Activated CD4-positive, alpha-beta T cell treated with anti-CD3 and anti-CD28 coated beads, Interleukin-2, Interleukin-4, amounts not matched to agents 100 ng/mL and 50 ng/mL, durations not matched to agents 16 hours and 8 hours (primary cell): ENCODE measurements around the gene ZSCAN25.
A peak's percentile ranks its signal among the peaks of the same experiment; 100 is the strongest.
"Not testable (repeated sequence)": the region's sequence is repeated elsewhere in the genome, so short reads cannot be mapped to it uniquely, and the experiment has no call there.

ENCODE experiments used
- DNase-seq: peaks from one replicate; pipeline ENCODE4 v3.0.0-alpha.2; 2020; ENCODE audit warnings: low spot score

ZSCAN25 gene

GRCh38 chr7:99616359-99617191, at the start of gene ZSCAN25:
TSS of gene ZSCAN25 (plus strand) at chr7:99616946. CDS start at chr7:99619607, 2,661 bp downstream.
- DNase-seq, result peak; percentile 94

- not testable (repeated sequence) for DNase-seq
These were observed 48.0 kb upstream of the ZSCAN25 start for GRCh38 chr7:99568770-99569169.

DNA sequence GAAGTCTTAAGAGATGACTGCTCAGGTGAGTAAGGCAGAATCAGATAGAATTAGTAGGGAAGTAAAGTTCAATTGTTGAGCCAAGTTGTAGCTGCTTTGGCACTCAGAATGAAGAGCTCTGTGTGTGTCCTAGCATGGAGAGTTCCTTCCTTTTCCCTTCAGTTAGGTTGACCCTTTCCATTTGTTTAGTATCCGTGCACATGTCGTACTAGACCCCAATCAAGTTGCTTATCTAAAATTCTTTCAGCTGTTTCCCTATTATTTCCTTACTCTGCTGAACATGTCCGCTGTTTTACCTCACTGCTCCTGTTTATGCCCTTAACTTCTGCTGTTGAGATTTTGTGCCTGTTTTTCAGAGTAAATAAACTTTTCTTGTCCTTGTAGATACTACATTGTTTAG, 45.0 kb upstream of the ZSCAN25 start:
- no peak for DNase-seq

DNA sequence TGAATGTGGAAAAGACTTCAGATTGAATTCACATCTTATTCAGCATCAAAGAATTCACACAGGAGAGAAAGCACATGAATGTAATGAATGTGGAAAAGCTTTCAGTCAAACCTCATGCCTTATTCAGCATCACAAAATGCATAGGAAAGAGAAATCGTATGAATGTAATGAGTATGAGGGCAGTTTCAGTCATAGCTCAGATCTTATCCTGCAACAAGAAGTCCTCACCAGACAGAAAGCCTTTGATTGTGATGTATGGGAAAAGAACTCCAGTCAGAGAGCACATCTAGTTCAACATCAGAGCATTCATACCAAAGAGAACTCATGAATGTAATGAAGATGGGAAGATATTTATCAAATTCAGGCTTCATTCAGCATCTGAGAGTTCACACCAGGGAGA, 43.5 kb upstream of the ZSCAN25 start:
- DNase-seq, result no peak

GRCh38 chr7:99576251-99576650, 40.5 kb upstream of the ZSCAN25 start:
- DNase-seq, result no peak

GRCh38 chr7:99579281-99579955, 37.3 kb upstream of the ZSCAN25 start:
- DNase-seq, result no peak

- DNase-seq, result no peak
These were observed 36.6 kb upstream of the ZSCAN25 start for GRCh38 chr7:99579956-99580777.

DNA sequence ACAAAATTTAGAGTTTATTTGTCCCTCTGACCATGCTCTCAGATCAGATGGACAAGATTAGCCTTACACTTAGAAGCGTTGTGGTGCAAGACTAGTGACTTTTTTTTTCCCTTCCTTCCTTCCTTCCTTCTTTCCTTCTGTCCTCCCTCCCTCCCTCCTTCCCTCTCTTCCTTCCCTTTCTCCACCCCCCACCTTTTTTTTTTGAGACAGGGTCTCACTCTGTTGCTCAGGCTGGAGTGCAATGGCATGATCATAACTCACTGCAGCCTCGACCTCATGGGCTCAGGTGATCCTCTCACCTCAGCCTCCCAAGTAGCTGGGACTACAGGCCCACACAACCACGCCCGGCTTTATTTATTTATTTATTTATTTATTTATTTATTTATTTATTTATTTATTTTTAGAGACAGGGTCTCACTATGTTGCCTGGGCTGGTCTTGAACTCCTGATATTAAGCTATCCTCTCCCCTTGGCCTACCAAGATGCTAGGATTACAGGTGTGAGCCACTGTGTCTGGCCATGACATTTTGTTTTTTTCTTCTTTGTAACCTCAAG, 35.9 kb upstream of the ZSCAN25 start:
- DNase-seq, result not testable (repeated sequence)

GRCh38 chr7:99588868-99589267, 27.9 kb upstream of the ZSCAN25 start:
- no peak for DNase-seq

- DNase-seq, result no peak
These were observed 21.6 kb upstream of the ZSCAN25 start for GRCh38 chr7:99594948-99595745.

- DNase-seq, result no peak
These were observed 20.3 kb upstream of the ZSCAN25 start for GRCh38 chr7:99596408-99596955.

DNA sequence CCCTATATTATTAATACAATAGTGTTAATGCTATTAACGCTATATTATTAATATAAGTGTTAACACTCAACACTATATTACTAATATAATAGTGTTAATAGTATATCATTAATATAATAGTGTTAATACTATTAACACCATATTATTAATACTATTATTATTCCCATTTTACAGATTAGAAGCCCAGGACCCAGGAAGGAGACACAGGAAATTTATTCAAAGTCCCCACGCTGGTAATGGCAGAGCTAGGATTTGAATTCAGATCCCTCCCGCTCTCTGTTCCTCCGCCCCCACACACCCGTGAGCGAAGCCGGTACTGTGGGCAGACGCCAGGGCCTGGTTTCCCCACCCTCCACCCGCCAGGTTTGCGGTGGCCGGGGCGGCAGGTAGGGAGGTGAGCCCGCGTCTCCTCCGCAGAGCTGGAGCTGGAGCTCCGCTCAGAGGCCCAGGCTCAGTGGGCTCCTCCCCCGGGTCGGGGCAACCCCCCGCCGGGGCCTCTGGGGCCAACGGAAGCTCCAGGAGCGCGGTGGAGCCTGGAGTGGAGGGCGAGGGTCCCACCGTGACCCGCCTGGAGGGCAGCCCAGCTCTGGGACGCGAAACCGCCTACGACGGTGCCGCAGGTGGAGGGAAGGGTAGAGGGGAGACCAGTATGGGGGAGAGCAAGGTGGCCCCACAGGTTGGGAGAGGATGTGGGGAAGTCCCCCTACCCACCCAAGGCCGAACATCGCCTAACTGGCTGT, 18.8 kb upstream of the ZSCAN25 start, which contains the start of gene TMEM225B:
TMEM225B (plus strand) TSS at position 506 of the 740 bp plus-strand sequence. CDS start 6,122 bp downstream, outside the sequence.
- no peak for DNase-seq

- no peak for DNase-seq
These were observed 16.9 kb upstream of the ZSCAN25 start for GRCh38 chr7:99599836-99600235.

DNA sequence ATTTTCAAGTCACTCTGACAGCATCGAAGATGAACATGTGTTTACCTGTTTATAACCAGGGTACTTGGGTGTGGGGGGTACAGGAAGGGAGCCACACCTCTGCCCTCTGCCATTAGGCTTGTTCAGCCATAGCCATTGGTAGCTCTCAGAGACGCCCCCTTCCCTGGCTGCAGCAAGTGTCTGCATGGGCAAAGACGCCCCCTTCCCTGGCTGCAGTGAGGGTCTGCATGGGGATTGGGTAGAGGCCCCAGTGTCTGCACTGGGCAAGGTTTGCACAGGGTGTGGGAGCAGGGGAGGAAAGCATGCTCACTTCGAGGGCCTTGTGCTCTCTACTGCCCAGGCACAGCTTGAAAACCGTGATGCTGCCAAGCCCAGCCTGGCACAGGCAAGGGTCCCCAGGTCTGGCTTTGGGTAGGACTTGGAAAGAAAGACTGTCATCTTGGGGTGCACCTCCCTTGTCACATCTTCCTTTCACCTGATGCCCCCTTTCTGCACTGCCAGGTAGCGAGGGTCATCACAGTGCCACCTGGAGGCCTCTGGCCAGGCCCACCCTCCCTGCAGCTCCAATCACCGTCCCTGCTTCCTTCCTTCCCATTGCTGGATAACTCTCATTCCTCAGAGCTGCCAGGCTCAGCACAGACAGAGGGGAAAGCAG, 15.0 kb upstream of the ZSCAN25 start:
- DNase-seq, result no peak

- DNase-seq, result no peak
These were observed 11.2 kb upstream of the ZSCAN25 start for GRCh38 chr7:99605527-99605926.

- DNase-seq, result no peak
These were observed 10.2 kb upstream of the ZSCAN25 start for GRCh38 chr7:99606531-99606930.

DNA sequence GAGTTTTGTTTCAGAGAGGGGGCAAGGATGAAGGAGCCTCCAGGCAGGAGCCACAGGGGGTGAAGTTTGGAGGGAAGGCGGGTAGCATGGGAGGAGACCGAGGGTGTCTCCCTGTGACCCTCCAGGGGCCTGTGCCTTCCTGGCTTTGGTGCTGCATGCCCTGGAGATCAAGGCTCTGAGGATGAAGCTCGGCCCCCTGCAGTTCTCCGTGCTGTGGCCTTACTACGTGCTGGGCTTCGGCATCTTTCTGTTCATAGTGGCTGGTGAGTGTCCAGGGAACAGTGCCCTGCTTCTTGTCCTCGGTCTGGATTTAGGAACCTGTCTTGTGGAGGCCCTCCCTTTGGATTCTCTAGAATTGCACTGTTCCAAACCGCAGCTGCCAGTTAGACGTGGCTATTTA, 9.2 kb upstream of the ZSCAN25 start:
- DNase-seq, result no peak

DNA sequence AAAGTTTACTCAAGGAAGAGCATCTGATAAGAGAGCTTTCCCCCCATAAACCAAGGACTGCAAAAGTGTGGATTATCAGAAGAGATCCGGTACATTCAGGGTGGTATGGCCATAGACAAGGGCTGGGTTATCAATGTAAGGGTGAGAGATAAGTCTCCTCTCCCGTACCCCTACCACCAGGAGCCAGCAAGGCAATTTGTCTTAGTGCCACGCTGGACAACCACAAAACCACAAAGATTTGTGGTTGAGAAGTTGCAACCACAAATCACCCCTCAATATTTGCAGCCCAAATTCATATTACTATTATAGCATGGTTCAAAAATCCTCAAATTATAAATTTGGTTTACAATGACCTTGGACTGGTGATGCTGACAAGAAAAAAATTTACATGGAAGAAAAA, 2.3 kb upstream of the ZSCAN25 start:
- no peak for DNase-seq

DNA sequence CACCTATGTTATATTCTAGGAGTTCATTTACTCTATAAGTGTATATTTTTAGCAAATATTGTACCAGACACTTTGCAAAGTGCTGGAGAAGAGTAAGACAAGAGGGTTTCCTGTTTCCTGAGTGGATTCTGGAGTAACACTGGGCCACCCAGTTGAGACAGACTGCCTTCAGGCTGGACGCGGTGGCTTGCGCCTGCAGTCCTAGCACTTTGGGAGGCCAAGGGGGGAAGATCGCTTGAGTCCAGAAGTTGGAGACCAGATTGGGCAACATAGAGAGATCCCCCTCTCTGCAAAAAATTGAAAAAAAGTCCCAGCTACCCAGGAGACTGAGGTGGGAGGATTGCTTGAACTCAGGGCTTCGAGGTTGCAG, 772 bp upstream of the ZSCAN25 start:
- DNase-seq, result no peak
